Bronchial epithelial cell (primary cell): Measurements from ENCODE around the gene KIF25. TPM values are rescaled to one million over a fixed set of nuclear protein-coding genes. Genes with fewer than 3 reads are reported as not detected.
"Not testable (repeated sequence)": the region's sequence is repeated elsewhere in the genome, so short reads cannot be mapped to it uniquely, and the experiment has no call there.

Source experiments
- DNase-seq: peaks from one replicate; pipeline ENCODE4 v3.0.0-alpha.2; 2010; ENCODE audit warnings: low read depth
- FAIRE-seq: peaks from 2 replicates; lab custom pipeline; 2011; peaks lifted over from hg19 to GRCh38; lab: Jason Lieb, UNC
- H3K27me3 ChIP-seq: 2 replicates; pipeline ENCODE4 v1.5.1; 2011; ENCODE audit warnings: low read length; ENCODE audit not compliant: control insufficient read depth, insufficient read depth
- H3K36me3 ChIP-seq: 2 replicates; pipeline ENCODE4 v1.5.1; 2011; ENCODE audit warnings: low read length; ENCODE audit not compliant: control insufficient read depth, insufficient read depth
- H3K4me3 ChIP-seq: 2 replicates; pipeline ENCODE4 v1.5.1; 2011; ENCODE audit warnings: mild to moderate bottlenecking, low read depth, low read length, control low read depth
- total RNA-seq: library from RNA; depleted of rRNA; stranded (reverse); fragments of >200 nt; gene quantifications from 2 replicates; pipeline ENCODE4 v1.2.1, GENCODE V29; 2014
- TF ChIP-seq, protein P1 (sequence below): IDR thresholded peaks from 2 replicates; pipeline ENCODE4 v1.5.1; 2011; ENCODE audit warnings: mild to moderate bottlenecking, moderate library complexity, low read length, control low read depth, inconsistent platforms; ENCODE audit not compliant: insufficient read depth, severe bottlenecking

Gene KIF25
- total RNA-seq, 1 donor from 2014 or later: not detected

DNA sequence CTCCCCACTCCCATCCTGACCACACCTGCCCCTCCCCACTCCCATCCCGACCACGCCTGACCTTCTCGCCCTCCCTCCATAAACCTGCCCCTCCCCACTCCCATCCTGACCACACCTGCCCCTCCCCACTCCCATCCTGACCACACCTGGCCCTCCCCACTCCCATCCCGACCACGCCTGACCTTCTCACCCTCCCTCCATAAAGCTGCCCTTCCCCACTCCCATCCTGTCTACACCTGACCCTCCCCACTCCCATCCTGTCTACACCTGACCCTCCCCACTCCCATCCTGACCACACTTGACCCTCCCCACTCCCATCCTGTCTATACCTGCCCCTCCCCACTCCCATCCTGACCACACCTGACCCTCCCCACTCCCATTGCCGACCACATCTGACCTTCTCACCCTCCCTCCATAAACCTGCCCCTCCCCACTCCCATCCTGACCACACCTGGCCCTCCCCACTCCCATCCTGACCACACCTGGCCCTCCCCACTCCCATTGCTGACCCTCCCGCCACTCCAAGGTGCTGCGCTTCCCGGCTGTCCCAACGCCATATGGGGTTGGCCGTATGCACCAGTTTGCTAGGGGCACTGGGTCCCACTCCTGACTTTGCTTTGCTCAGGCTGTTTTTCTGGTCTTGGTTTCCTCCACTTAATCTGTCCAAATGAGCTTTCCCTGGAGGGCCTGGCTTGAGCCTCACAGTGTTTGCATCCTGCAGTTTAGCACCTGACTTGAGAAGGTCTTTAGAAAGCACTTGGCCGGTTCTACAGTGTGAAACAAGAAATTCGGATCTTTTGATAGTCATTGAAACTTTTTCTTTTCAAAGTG lies 2.9 kb downstream of the KIF25 start:
- FAIRE-seq: no peak
- TF ChIP-seq, protein P1, sequence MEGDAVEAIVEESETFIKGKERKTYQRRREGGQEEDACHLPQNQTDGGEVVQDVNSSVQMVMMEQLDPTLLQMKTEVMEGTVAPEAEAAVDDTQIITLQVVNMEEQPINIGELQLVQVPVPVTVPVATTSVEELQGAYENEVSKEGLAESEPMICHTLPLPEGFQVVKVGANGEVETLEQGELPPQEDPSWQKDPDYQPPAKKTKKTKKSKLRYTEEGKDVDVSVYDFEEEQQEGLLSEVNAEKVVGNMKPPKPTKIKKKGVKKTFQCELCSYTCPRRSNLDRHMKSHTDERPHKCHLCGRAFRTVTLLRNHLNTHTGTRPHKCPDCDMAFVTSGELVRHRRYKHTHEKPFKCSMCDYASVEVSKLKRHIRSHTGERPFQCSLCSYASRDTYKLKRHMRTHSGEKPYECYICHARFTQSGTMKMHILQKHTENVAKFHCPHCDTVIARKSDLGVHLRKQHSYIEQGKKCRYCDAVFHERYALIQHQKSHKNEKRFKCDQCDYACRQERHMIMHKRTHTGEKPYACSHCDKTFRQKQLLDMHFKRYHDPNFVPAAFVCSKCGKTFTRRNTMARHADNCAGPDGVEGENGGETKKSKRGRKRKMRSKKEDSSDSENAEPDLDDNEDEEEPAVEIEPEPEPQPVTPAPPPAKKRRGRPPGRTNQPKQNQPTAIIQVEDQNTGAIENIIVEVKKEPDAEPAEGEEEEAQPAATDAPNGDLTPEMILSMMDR: no peak
- peaks cover 16% of the 10 kb centered on the region for H3K27me3 ChIP-seq
- DNase-seq: no peak
- no peak overlapping the region for H3K4me3 ChIP-seq
- no peaks in the 10 kb centered on the region for H3K36me3 ChIP-seq

DNA sequence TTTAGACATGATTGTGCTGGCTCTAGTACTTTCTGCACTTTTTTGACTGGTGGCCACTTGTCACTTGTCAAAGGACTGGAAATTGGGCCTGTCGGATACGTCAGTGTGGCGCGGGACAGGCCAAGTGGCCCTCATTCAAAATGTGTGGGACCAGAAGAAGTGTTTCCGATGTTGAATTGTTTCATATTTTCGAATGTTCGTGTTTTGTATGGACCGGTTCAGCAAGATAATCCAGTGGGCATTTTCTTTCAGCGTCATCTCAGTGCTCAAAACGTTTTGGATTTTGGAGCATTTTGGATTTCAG lies 3.5 kb downstream of the KIF25 start:
- TF ChIP-seq, protein P1: no peak
- DNase-seq: no peak
- no peak overlapping the region for H3K4me3 ChIP-seq
- peaks cover 16% of the 10 kb centered on the region for H3K27me3 ChIP-seq
- H3K36me3 ChIP-seq: no peaks in the 10 kb centered on the region
- FAIRE-seq: no peak

DNA sequence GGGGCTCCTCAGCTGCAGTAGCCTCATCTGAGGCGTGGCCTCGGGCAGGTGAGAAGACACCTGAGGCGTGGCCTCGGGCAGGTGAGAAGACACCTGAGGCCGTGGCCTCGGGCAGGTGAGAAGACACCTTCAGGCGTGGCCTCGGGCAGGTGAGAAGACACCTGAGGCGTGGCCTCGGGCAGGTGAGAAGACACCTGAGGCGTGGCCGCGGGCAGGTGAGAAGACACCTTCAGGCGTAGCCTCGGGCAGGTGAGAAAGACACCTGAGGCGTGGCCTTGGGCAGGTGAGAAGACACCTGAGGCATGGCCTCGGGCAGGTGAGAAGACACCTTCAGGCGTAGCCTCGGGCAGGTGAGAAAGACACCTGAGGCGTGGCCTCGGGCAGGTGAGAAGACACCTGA lies 4.0 kb downstream of the KIF25 start:
- H3K27me3 ChIP-seq: peaks cover 16% of the 10 kb centered on the region
- H3K4me3 ChIP-seq, DNase-seq, H3K36me3 ChIP-seq, FAIRE-seq: not testable (repeated sequence)

DNA sequence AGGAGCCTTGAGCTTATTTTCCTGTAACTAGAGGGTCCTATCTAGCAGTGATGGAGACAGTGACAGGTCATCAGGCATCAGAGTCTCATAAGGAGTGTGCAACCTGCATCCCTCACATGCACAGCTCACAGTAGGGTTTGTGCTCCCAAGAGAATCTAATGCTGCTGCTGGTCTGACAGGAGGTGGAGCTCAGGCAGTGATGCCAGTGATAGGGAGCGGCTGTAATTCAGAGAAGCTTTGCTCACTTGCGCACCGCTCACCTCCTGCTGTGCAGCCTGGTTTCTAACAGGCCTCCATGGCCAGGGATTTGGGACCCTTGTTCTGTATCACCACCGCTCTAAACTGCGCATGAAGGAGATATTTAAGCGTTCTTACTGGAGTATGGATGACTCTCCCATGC lies 5.3 kb downstream of the KIF25 start:
- peaks cover 16% of the 10 kb centered on the region for H3K27me3 ChIP-seq
- TF ChIP-seq, protein P1: no peak
- DNase-seq: no peak
- H3K4me3 ChIP-seq: no peak overlapping the region
- FAIRE-seq: no peak
- no peaks in the 10 kb centered on the region for H3K36me3 ChIP-seq

DNA sequence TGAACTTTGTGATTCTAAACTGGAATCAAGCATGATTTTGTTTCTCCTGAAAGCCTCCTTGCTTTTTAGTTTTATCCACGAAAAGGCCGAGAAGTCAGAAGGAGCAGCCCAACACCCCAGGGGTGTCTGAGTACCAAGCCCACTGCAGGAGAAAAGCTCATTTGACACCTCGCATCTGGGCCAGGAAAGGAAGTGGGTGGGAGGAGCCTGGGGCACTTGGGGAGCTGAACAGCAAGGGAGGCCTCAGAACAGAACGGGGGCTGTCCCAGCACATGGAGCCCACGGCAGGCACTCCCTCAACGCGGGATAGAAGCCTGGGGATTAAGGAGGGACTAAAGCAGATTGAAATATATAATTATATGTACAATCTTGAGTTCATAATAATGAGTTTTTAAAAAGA lies 6.6 kb downstream of the KIF25 start:
- H3K27me3 ChIP-seq: peaks cover 16% of the 10 kb centered on the region
- no peak for FAIRE-seq

DNA sequence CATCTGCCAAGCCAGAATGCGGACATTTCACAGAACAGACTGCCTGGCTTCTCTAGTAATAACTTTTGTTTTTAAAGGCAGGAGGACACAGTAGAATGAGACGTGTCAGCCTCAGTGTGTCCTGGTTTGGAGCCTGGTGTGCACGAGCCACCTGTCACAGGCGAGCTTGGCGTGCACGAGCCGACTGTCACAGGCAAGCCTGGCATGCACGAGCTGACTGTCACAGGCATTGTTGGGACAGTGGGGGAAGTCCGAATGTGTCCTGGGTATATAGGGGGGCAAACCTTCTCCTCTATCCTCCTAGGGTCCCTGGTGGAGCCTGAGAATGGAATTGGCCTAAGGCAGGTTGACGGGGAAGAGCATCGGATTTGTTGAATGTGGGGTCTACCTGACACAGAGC lies 7.5 kb downstream of the KIF25 start:
- DNase-seq: no peak
- TF ChIP-seq, protein P1: no peak
- H3K4me3 ChIP-seq: no peak overlapping the region
- H3K36me3 ChIP-seq: no peaks in the 10 kb centered on the region
- FAIRE-seq: no peak
- H3K27me3 ChIP-seq: peaks cover 13% of the 10 kb centered on the region

More for the DNA sequence above, 6.6 kb downstream of the KIF25 start:
- H3K36me3 ChIP-seq: no peaks in the 10 kb centered on the region
- H3K4me3 ChIP-seq: no peak overlapping the region
- no peak for DNase-seq
- TF ChIP-seq, protein P1: no peak
